Mesenchymal stem cell (in vitro differentiated cells and primary cell): ENCODE results near the gene SPDYE4.
A peak's percentile ranks its signal among the peaks of the same experiment; 100 is the strongest.

ENCODE experiments used
- DNase-seq: peaks from one replicate; pipeline ENCODE4 v3.0.0-alpha.2; 2013
- H2AFZ ChIP-seq: one replicate; pipeline ENCODE4 v1.6.1; 2013; ENCODE audit warnings: low read depth, mild to moderate bottlenecking, control low read depth, inconsistent platforms, low read length, moderate library complexity
- H2AK5ac ChIP-seq: 2 replicates; pipeline ENCODE4 v1.6.1; 2013; ENCODE audit warnings: low read length, moderate library complexity, mild to moderate bottlenecking, inconsistent platforms; ENCODE audit not compliant: severe bottlenecking
- H2BK120ac ChIP-seq: one replicate; pipeline ENCODE4 v1.6.1; 2013; ENCODE audit warnings: low read depth, mild to moderate bottlenecking, inconsistent platforms, low read length, moderate library complexity
- H2BK12ac ChIP-seq, 2 experiments: one replicate each; pipeline ENCODE4 v1.6.1; 2013; ENCODE audit warnings: inconsistent platforms in 2 of 2, low read length in 2 of 2, mild to moderate bottlenecking in 2 of 2, moderate library complexity in 2 of 2, control low read depth in 1 of 2
- H2BK15ac ChIP-seq: one replicate; pipeline ENCODE4 v1.6.1; 2013; ENCODE audit warnings: mild to moderate bottlenecking, low read depth, inconsistent platforms; ENCODE audit not compliant: poor library complexity, severe bottlenecking
- H2BK5ac ChIP-seq: 2 replicates; pipeline ENCODE4 v1.6.1; 2013; ENCODE audit warnings: low read depth, mild to moderate bottlenecking, low read length, control low read depth, inconsistent platforms; ENCODE audit not compliant: poor library complexity, severe bottlenecking
- H3K14ac ChIP-seq, 2 experiments: one replicate each; pipeline ENCODE4 v1.6.1; 2013; ENCODE audit warnings: inconsistent platforms in 2 of 2, low read length in 2 of 2, control low read depth in 1 of 2, mild to moderate bottlenecking in 1 of 2, moderate library complexity in 1 of 2
- H3K18ac ChIP-seq, 2 experiments: one replicate each; pipeline ENCODE4 v1.6.1; 2013; ENCODE audit warnings: inconsistent platforms in 2 of 2, low read length in 2 of 2, control low read depth in 1 of 2, low read depth in 1 of 2, mild to moderate bottlenecking in 1 of 2
- H3K23ac ChIP-seq, 2 experiments: one replicate each; pipeline ENCODE4 v1.6.1; 2013; ENCODE audit warnings: inconsistent platforms in 2 of 2, low read length in 2 of 2, mild to moderate bottlenecking in 2 of 2, moderate library complexity in 2 of 2, control low read depth in 1 of 2
- H3K27ac ChIP-seq: 2 replicates; pipeline ENCODE4 v1.5.1; 2013; ENCODE audit warnings: mild to moderate bottlenecking, moderate library complexity, low read length, control low read depth, inconsistent platforms; ENCODE audit not compliant: poor library complexity, severe bottlenecking
- H3K27me3 ChIP-seq, 2 experiments: 2 replicates each; pipeline versions ENCODE4 v1.6.1 to v1.7.0; 2013; ENCODE audit warnings: low read length in 2 of 2, mild to moderate bottlenecking in 2 of 2, moderate library complexity in 2 of 2, control low read depth in 1 of 2, inconsistent platforms in 1 of 2; ENCODE audit not compliant: control insufficient read depth in 1 of 2, insufficient read depth in 1 of 2
- H3K36me3 ChIP-seq, 2 experiments: 2 replicates each; pipeline versions ENCODE4 v1.6.1 to v1.7.0; 2013; ENCODE audit warnings: low read length in 2 of 2, control low read depth in 1 of 2, inconsistent platforms in 1 of 2, low read depth in 1 of 2, mild to moderate bottlenecking in 1 of 2; ENCODE audit not compliant: insufficient read depth in 2 of 2, control insufficient read depth in 1 of 2
- H3K4ac ChIP-seq, 2 experiments: one replicate each; pipeline ENCODE4 v1.6.1; 2013; ENCODE audit warnings: inconsistent platforms in 2 of 2, low read length in 2 of 2, mild to moderate bottlenecking in 2 of 2, moderate library complexity in 2 of 2, control low read depth in 1 of 2, low read depth in 1 of 2
- H3K4me1 ChIP-seq: 2 replicates; pipeline ENCODE4 v1.6.1; 2013; ENCODE audit warnings: low read depth, low read length, control low read depth; ENCODE audit not compliant: control insufficient read depth, insufficient read depth
- H3K4me2 ChIP-seq: 2 replicates; pipeline ENCODE4 v1.6.1; 2013; ENCODE audit warnings: low read length, mild to moderate bottlenecking, inconsistent platforms; ENCODE audit not compliant: poor library complexity, severe bottlenecking
- H3K4me3 ChIP-seq, 2 experiments: 2 replicates each; pipeline versions ENCODE4 v1.5.1 to v1.7.0; 2013; ENCODE audit warnings: low read length in 2 of 2, mild to moderate bottlenecking in 2 of 2, control low read depth in 1 of 2, low read depth in 1 of 2; ENCODE audit not compliant: insufficient read depth in 1 of 2
- H3K79me1 ChIP-seq: replicated peaks from 2 replicates; pipeline ENCODE4 v1.6.1; 2013; ENCODE audit warnings: mild to moderate bottlenecking, control low read depth, low read length, inconsistent platforms; ENCODE audit not compliant: poor library complexity, severe bottlenecking
- H3K9ac ChIP-seq: 2 replicates; pipeline ENCODE4 v1.7.0; 2013; ENCODE audit warnings: mild to moderate bottlenecking, low read length, moderate library complexity
- H3K9me3 ChIP-seq: 2 replicates; pipeline ENCODE4 v1.7.0; 2013; ENCODE audit warnings: mild to moderate bottlenecking, low read length; ENCODE audit not compliant: control insufficient read depth
- H4K8ac ChIP-seq: one replicate; pipeline ENCODE4 v1.6.1; 2013; ENCODE audit warnings: inconsistent platforms, mild to moderate bottlenecking, low read length, moderate library complexity
- H4K91ac ChIP-seq: one replicate; pipeline ENCODE4 v1.6.1; 2013; ENCODE audit warnings: mild to moderate bottlenecking, low read length, inconsistent platforms
- WGBS: methylation state at CpG from one replicate; pipeline ENCODE4 v1.1.7; 2013; ENCODE audit warnings: mixed read lengths; 5-methylcytosine and 5-hydroxymethylcytosine counted together

SPDYE4 gene

GRCh38 chr17:8711291-8711690 is 47.1 kb downstream of the SPDYE4 start:
- DNase-seq = no peak

GRCh38 chr17:8710813-8711212 is 47.5 kb downstream of the SPDYE4 start:
- no peak overlapping the region for H3K9ac ChIP-seq
- no peak overlapping the region for H2AFZ ChIP-seq
- H3K4me1 ChIP-seq = peaks cover 5% of the 10 kb centered on the region
- H3K4me2 ChIP-seq = no peak overlapping the region
- H3K27ac ChIP-seq = no peak overlapping the region
- no peak overlapping the region for H4K8ac ChIP-seq
- DNase-seq = no peak
- H2BK15ac ChIP-seq = no peak overlapping the region
- no peak overlapping the region for H3K18ac ChIP-seq
- WGBS = 94% methylated on average over 5 of the region's 5 CpGs
- H3K36me3 ChIP-seq = no peaks in the 10 kb centered on the region
- no peak overlapping the region for H3K14ac ChIP-seq
- H3K79me1 ChIP-seq = no peaks in the 10 kb centered on the region
- H3K23ac ChIP-seq = no peak overlapping the region
- no peak overlapping the region for H3K4ac ChIP-seq
- H3K4me3 ChIP-seq = no peak overlapping the region
- no peaks in the 10 kb centered on the region for H3K9me3 ChIP-seq
- H3K27me3 ChIP-seq = peaks cover 6 to 28% of the 10 kb centered on the region in 2 experiments
- H2AK5ac ChIP-seq = no peak overlapping the region
- no peak overlapping the region for H4K91ac ChIP-seq
- H2BK12ac ChIP-seq = no peak overlapping the region
- no peak overlapping the region for H2BK5ac ChIP-seq
- H2BK120ac ChIP-seq = no peak overlapping the region

More at GRCh38 chr17:8711291-8711690, 47.1 kb downstream of the SPDYE4 start:
- Histone ChIP-seq H3K4me3 (no peak overlapping the region), H3K79me1 (no peaks in the 10 kb centered on the region), H2BK5ac (no peak overlapping the region), H2BK120ac (no peak overlapping the region), H3K4me2 (no peak overlapping the region), H3K9me3 (no peaks in the 10 kb centered on the region), H3K9ac (no peak overlapping the region), H3K36me3 (no peaks in the 10 kb centered on the region), H3K27me3 (peaks cover 6 to 24% of the 10 kb centered on the region in 2 experiments), H3K14ac (no peak overlapping the region), H3K18ac (no peak overlapping the region), H4K91ac (no peak overlapping the region), H2BK15ac (no peak overlapping the region), H2AK5ac (no peak overlapping the region), H3K23ac (no peak overlapping the region), H3K4me1 (peaks cover 5% of the 10 kb centered on the region), H2AFZ (no peak overlapping the region), H4K8ac (no peak overlapping the region), H2BK12ac (peak overlapping the region in 1 of 2 experiments; percentile 38), H3K4ac (no peak overlapping the region), H3K27ac (no peak overlapping the region)
- 92% methylated on average over 5 of the region's 5 CpGs for WGBS

GRCh38 chr17:8709006-8709405 is 49.3 kb downstream of the SPDYE4 start:
- no peak overlapping the region for H2BK120ac ChIP-seq
- no peak overlapping the region for H3K9ac ChIP-seq
- no peak overlapping the region for H3K4me2 ChIP-seq
- H4K91ac ChIP-seq = no peak overlapping the region
- H3K23ac ChIP-seq = no peak overlapping the region
- no peak overlapping the region for H3K18ac ChIP-seq
- peak overlapping the region in 1 of 2 experiments; percentile 46 for H3K4ac ChIP-seq
- H4K8ac ChIP-seq = no peak overlapping the region
- no peak overlapping the region for H3K4me3 ChIP-seq
- H2BK12ac ChIP-seq = no peak overlapping the region
- peaks cover 5% of the 10 kb centered on the region for H3K4me1 ChIP-seq
- H2BK15ac ChIP-seq = no peak overlapping the region
- H2AFZ ChIP-seq = no peak overlapping the region
- no peak overlapping the region for H2BK5ac ChIP-seq
- WGBS = 46% methylated on average over 1 of the region's 1 CpG
- peaks cover 6 to 31% of the 10 kb centered on the region in 2 experiments for H3K27me3 ChIP-seq
- H2AK5ac ChIP-seq = no peak overlapping the region
- H3K27ac ChIP-seq = no peak overlapping the region
- no peak for DNase-seq
- no peaks in the 10 kb centered on the region for H3K79me1 ChIP-seq
- no peaks in the 10 kb centered on the region for H3K9me3 ChIP-seq
- peak overlapping the region in 1 of 2 experiments; percentile 18 for H3K14ac ChIP-seq
- H3K36me3 ChIP-seq = no peaks in the 10 kb centered on the region

DNA sequence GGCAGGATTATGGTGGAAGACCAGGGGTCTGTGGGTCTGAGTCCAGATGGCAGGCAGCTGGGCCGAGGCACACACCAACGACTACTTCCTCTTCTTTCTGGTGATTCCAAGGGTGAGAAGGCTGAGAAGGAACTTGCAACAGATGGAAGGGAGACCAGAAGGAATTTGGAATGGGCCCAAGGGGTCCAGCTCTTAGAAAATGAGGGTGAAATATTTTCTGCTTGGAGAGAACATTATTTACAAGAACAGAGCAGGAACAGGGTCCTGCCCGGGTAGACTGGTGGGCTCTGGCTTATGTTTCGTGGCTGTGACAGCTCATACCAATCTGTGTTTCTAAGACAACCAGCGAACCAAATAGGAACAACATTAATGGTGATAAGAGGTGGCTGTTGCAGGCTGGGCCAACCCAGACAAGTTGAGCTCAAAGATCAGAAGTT is 50.3 kb downstream of the SPDYE4 start:
- Histone ChIP-seq H3K18ac (peak overlapping the region in 1 of 2 experiments; percentile 55), H2BK12ac (no peak overlapping the region), H3K23ac (no peak overlapping the region), H3K4me2 (no peak overlapping the region), H3K4ac (no peak overlapping the region), H3K14ac (no peak overlapping the region), H2AK5ac (no peak overlapping the region), H2BK120ac (no peak overlapping the region), H3K79me1 (no peaks in the 10 kb centered on the region), H2BK15ac (no peak overlapping the region), H2AFZ (no peak overlapping the region), H3K9ac (no peak overlapping the region), H2BK5ac (no peak overlapping the region), H4K8ac (no peak overlapping the region), H3K9me3 (no peaks in the 10 kb centered on the region), H3K27me3 (peaks cover 6 to 35% of the 10 kb centered on the region in 2 experiments), H3K36me3 (no peaks in the 10 kb centered on the region), H3K4me1 (peaks cover 5% of the 10 kb centered on the region), H4K91ac (no peak overlapping the region), H3K4me3 (no peak overlapping the region), H3K27ac (no peak overlapping the region)
- DNase-seq = peak; percentile 65
- WGBS = 22% methylated on average over 5 of the region's 5 CpGs
